T-helper 1 cell (primary cell): Measurements from ENCODE around the gene TTLL10.
"Not testable (repeated sequence)": the region's sequence is repeated elsewhere in the genome, so short reads cannot be mapped to it uniquely, and the experiment has no call there.

Source experiments
- DNase-seq, 5 donors: peaks; one replicate each; pipeline ENCODE4 v3.0.0-alpha.2; 2012 to 2020

TTLL10 gene

DNA sequence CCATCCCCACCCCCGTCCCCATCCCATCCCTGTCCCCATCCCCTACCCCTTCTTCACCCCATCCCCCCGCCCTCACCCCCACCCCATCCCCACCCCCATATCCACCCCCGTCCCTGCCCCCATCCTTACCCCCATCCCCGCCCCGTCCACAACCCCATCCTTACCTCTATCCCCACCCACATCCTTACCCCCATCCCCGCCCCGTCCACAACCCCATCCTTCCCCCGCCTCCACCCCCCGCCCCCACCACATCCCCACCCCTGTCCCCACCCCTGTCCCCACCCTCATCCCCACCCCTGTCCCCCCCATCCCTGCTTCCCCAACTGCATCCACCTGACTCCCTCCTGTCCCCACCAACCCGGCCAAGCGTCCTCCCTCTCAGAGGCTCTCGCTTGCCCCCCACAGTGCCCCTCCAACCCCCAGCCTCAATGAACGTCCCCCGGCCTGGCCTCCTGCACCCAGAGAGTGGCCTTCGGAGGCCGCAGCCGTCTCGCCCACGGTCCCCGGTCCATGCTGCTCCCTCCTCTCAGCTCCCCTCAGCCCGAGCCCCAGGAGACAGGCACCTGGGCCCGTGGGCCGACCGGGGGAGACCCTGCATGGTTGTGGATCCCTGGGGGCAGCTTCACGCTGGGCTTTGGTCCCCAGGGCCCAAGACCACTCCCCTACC, 32.3 kb upstream of the TTLL10 start:
- DNase-seq, result peak in 1 of 5 donors; percentile 50

DNA sequence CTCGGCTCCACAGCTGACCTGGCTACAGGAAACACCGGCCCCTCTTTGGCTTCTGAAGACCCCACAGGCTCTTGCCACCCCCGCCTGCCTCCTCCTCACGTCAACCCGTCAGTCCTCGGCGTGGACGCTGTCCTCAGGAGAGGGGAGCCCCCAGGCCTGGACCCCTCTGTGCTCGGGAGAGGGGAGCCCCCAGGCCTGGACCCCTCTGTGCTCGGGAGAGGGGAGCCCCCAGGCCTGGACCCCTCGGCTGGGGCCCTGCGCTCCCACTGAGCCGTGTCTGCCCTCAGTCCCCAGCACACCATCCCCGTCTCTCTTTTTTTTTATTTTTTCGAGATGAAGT, 31.8 kb upstream of the TTLL10 start:
- no peak for DNase-seq

DNA sequence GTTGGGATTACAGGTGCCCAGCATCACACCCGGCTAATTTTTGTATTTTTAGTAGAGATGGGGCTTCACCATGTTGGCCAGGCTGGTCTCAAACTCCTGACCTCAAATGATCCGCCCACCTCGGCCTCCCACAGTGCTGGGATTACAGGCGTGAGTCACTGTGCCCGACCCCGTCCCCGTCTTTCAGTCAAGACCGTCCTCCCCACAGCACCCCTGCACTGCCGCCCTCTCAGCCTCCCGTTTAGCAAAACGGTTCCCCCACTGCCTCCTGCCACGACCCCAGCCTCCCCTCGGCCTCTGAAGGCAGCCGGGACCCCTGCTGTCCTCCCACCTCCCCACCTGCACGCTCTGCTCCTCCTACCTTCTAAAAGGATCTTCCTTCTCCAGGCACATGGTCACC, 31.3 kb upstream of the TTLL10 start:
- DNase-seq, result not testable (repeated sequence)

DNA sequence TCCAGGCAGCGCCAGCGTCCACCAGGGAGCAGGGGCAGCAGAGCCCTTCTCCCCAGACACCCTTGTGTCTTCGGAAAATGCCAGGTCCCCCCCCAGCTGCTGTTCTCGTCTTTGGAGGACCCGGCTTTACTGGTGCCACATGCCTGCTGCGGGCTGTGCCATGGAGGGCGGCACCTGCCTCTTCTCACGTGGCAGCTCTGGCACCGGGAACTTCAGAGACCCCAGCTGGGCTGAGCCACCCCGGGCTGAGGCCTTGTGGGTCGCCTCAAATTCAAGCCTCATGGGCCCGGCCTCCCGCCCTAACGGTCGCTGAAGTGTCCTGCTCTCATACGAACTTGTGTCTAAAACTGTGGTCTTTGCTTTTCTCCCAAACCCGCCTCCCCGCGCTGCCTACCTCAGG, 30.8 kb upstream of the TTLL10 start:
- no peak for DNase-seq

DNA sequence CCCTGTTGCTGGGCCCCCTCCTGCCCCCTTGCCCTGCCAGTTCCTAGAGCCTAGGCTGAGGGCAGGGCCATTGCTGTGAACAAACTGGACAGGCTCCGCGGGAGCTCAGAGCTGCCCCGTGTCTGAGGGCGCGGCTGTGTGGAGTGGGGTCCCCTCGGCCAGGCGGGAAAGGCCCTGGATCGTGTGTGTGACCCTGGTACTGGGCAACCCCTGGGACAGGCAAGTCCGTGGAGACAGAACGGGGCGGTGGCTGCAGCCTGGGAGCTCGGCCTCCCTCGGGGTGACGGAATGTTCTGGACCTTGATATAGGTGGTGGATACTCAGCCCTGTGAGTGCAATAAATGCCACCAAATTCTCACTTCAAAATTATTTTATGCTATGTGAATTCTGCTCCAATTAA, 30.0 kb upstream of the TTLL10 start:
- DNase-seq, result no peak

DNA sequence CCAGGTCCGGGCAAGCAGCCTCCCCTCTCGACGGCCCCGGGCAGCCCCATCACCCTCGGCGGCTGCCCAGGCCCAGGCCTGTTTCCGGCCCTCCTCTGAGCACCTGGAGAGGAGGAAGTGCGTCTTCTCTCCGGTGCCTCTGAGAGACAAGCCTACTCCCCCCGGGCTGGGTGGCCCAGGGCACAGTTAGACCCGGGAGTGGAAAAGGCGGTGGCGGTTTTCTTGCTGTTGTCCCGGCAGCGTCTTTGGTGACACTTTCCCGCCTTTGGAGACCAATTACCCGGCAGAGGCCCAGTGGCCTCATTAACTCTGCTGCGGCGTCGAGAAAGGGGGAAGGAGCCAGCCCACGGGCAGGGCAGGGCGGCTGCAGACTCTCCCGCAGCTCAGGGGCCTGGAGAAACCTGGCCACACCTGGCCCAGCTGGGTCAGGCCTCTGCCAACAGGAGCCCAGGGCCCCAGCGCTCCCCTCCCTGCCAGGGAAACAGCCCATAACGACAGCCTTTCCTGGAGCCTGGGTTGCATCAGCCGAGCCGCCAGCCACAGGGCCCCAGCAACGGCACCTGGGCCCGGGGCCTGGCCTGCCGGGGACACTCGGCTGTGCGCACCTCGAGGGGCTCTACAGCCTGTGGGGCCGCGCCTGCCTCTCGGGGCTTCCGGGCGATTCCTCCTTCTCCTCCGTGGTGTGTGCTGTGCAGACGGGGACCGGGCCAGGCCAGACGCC, 29.4 kb upstream of the TTLL10 start:
- DNase-seq, result peak in 4 of 5 donors; percentile 45 to 86 (median 52)

DNA sequence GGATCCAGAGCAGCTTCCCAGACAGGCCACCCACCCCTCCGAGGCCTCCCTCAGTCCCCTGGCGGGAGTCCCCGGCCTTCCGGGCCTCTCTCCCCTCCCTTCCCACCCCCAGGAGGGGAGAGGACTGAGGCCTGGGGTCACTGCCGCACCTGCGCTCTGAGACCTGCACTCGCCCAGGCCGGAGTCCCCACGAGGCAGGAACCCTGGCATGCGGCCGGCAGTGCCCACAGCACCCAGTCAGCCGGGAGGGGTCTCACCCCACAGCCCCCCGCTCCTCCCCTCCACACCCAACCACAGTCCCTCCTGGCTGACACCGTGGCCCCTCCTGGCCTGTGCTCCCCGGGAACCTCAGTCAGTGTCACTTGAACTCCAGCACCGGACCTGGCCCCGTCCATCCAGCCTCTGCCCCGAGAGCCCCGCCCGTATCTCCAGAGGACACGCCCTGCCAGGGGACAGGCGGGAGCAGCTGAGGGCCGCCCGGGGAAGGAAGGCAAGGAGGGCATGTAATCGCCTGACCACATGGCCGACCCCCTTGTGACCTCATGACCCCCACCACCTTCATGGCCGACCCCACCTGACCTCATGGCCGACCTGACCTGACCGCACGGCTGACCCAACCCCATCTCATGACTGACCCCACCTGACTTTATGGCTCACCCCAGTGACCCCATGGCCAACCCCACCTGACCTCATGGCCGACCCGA, 28.7 kb upstream of the TTLL10 start:
- DNase-seq, result no peak

DNA sequence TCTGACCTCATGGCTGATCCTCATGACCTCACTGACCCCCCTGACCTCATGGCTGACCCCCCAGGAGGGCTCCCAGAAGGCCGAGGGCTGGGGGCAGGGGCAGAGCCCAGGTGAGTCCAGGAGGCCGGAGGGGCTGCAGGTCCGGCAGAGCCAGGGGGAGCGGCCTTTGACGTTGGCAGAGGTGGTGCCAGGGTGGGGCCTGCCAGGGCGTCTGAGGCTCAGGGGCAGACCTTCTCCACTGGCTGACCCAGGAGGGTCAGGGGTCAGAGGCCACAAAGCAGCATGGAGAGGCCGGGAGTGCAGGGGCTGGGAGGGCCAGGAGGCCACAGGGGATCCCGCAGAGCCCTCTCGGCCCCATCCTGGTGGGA, 28.1 kb upstream of the TTLL10 start:
- no peak for DNase-seq

DNA sequence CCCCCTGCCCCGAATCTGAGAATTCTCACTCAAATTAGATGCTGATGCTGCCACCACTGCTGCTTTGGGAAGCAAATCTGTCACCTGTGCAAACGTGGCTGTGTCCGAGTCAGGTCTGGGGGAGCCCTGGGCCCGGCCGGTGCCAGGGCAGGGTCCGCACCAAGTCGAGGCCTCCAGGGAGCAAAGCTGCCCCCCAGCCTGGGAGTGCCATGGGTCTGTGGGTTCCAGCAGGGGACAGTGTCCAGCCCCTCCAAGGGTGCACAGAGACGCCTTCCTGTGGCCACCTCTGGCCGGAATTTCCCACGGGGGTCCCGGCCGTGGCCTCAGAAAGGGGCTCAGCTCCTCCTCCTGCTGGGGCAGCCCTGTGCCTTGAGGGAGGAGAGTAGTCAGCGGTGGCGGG, 27.7 kb upstream of the TTLL10 start:
- DNase-seq, result no peak

DNA sequence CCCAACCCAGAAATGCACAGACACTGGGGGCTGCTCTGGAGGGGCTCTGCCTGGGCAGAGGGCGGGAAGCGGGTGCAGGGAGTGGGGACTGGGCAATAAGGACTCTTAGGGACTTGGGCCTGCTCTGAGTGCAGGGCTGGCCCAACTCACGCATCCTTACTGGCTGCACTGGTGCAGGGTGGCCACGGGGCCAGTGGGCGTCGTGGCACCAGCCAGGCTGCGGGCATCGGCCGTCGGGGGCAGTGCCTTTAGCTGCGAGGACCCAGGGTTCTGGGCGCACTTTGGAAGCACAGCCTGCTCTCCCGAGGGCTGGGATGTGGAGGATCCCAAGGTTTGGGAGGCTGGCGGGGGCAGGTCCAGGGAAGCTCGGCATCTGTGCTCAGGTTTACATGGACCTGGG, 27.1 kb upstream of the TTLL10 start:
- no peak for DNase-seq

DNA sequence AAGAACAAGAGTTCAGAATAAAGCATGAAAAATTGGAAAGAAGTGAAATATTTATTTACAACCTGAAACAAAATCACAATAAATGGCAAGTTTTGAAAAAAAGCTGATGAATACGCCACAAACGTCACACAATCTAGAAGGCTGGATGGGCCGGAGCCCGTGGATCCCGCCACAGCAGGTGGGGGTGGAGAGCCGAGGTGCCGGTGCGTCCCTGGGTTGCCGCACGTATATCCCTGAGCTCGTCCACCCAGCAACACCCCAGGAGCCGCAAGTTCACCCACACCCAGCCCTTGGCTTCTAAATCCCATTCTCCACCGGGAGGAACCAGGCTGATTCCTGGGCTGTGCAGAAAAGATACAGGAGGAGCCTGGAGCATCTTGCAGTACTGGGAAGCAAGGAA, 25.6 kb upstream of the TTLL10 start:
- DNase-seq, result no peak

DNA sequence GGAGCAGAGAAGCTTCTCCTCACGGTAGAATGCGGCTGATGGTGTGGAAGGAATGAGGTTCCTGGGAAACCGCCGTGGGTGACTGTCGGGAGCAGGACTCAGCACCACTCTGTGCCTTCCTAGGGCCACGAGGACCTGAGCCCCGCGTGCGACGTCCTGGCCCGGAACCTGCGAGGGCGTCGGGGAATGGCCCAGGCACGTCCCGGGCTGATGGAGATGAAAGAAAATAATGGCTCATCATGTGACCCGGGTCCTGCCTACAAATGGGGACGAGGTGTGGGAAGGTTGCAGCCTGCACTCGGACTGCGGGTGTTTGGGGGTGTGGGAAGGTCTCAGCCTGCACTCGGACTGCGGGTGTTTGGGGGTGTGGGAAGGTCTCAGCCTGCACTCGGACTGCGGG, 25.1 kb upstream of the TTLL10 start:
- no peak for DNase-seq

DNA sequence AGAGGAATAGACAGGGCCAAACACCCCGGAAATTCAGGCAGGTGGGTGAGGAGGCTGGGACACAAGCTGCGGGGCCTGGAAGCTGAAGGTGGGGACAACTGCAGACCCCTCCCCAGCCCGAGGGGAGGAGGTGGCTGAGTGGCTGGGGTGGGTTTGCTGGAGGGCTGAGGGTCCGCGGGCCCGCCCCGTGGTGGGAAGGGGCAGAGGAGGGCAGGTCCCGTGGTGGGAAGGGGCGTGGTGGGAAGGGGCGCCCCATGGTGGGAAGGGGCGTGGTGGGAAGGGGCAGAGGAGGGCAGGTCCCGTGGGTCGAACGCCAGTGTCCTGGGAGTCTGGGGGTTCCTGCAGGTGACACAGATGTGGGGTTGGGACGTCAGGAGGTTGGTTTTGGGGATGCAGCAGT, 24.3 kb upstream of the TTLL10 start:
- DNase-seq, result no peak

DNA sequence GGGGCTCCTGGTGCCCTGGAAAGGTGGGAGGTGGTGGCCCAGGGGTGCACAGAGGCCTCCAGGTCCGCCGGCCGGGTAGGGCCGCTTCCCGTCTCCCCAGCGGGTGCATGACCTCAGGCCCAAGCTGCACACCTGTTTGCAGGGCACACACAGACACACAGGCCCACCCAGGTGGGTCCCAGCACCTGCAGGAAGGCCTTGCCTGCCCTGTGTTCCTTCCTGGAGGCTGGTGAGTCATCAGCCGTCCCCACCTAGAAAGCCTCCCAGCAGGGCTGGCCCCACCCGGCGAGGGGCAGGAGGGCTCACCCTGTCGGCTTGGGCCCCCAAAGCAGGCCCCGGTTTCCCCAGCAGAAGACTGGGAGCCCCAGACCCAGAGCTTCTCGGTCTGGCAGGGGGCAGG, 23.6 kb upstream of the TTLL10 start:
- DNase-seq, result no peak

DNA sequence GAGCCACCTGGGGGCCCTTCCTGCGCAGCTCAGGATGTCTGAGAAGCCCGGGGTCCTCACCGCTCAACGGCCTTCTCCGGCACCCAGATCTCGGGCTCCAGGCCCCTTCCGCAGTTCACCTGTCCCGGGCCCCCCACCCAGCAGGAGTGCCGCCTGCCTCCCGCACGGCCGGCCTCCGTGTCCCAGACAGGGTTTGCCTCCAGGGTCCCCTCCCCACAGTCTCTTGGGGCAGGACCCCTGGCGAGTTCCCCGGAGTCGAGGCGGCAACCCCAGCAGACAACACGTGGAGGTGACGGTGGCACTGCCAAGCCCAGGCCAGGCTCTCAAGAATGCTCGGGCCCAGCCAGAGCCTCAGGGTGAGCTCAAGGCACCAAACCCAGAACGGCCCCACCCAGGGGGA, 22.4 kb upstream of the TTLL10 start:
- DNase-seq, result no peak

DNA sequence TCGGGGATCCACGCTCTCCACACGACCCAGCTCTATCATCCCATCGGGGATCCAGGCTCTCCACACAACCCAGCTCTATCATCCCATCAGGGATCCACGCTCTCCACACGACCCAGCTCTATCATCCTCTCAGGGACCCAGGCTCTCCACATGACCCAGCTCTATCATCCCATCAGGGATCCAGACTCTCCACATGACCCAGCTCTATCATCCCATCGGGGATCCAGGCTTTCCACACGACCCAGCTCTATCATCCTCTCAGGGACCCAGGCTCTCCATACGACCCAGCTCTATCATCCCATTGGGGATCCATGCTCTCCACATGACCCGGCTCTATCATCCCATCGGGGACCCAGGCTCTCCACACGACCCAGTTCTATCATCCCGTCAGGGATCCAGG, 21.2 kb upstream of the TTLL10 start:
- DNase-seq, result not testable (repeated sequence)

DNA sequence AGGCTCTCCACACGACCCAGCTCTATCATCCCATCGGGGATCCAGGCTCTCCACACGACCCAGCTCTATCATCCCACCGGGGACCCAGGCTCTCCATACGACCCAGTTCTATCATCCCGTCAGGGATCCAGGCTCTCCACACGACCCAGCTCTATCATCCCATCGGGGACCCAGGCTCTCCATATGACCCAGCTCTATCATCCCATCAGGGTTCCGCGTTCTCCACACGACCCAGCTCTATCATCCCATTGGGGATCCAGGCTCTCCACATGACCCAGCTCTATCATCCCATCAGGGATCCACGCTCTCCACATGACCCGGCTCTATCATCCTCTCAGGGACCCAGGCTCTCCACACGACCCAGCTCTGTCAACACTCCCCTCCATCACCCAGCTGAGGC, 20.5 kb upstream of the TTLL10 start:
- not testable (repeated sequence) for DNase-seq

DNA sequence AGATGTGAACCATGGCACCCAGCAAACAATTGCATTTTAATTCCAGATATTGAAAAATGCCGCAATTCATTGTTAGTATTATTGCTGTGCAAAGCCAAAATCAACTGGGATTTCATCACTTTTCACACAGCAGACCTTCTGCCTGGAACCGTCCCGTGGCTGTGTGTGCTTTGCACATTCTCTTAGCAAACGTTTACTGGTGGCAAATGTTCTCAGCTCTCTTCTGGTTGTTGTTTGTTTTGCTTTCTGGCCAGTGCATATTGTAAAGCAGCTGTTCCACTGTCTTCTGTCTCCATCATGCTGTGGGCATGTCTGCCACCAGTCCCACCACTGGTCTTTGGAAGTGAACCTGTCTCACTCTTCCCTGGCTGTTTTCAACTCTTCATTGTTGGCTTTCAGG, 19.8 kb upstream of the TTLL10 start:
- DNase-seq, result no peak

DNA sequence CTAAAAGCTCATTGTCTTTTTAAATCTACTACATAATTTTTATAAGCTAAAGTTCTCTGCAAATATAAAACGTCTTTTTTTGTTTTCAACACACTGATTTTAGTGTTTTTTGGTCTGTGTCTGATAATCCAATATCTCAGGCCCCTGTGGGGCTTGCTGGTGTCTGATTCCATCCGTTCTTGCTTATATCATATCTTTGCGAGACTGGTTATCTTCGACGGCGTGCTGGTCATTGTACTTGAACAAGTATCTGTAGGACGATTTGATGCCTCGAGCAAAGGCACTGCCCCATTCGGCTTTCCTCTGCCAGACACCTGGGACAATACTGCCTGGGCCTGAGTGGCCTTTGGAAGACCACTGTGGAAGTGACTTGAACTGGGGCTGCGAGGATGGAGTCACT, 18.4 kb upstream of the TTLL10 start:
- DNase-seq, result no peak

DNA sequence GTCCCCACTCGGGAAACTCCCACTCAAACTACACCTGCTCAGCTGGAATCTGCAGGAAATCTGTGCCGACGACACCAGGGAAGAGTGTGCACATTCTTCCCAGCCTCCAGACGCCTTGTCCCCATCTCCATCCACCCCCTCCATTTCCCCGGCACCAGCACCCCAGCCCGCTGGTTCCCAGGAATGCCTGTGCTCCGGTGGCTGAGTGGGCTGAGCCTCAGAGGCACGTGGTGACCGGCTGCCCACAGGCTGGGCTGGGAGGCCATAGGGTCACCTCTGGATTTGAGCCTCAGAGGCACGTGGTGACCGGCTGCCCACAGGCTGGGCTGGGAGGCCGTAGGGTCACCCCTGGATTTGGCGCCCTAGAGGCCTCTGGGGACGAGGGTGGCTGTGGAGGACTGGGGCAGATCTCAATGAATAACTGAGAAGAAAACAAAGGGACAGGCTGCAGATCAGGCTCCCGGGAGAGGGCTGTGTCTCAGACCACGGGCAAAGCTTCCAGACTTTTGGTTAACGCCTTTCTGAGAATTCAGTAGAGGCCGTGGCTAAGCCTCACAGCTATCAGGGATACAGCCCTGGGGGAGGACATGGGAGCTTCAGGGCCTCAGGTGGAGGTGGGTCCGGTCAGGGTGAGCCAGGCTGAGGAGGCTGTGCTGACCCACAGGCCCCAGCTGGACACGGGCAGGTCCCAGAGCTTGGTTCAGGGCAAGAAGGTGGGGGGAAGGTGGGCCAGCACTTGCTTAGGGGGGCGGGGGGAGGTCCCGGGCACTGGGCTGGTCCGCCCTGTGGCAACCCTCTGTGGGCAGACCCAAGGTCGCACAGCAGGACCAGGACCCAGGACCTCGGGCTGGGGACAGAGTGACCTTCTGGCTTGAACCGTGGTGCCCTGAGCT, 17.3 kb upstream of the TTLL10 start:
- DNase-seq, result no peak

DNA sequence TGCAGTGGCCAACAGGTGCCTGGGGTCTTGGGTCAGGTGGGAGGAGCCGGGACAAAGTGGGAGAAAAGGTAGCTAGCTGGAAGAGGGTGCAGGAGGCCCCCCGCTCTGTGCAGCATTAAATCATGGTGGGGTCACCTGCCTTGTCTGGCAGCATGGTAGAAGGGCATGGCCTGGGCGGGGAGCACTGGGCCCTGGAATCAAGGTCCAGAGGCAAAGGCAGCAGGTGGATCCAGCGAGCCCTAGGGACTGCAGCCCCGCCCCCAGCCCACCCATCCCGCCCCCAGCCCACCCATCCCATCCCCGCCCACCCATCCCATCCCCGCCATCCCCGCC, 16.7 kb upstream of the TTLL10 start:
- DNase-seq, result no peak

DNA sequence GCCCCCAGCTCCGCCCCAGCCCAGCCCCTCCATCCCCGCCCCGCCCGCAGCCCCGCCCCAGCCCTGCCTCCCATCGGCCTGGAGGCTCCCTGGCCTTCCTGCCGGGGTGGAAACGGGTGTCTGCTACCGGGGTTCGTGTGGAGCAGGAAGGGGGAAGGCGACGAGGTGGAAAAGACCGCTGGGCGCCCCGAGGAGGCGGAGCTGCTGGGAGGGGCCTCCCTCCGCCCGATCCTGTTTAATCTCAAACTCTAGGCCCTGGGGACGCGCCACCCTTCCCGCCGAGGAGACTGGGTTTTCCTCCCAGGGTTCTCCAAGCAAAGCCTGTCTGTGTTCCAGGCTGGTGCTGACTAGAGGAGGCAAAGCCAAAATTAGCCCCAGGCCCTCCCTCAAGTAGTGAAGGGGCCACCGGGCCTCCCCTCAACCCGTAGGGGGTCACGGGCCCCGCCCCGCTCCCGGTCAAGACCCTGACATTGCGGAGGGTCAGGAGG, 16.2 kb upstream of the TTLL10 start:
- DNase-seq, result peak; percentile 41 to 70 (median 44)
